Activated naive CD4-positive, alpha-beta T cell treated with anti-CD3 and anti-CD28 coated beads for 36 hours (primary cell): Measurements from ENCODE around the gene LZTS2. TPM values are rescaled to one million over a fixed set of nuclear protein-coding genes. Genes with fewer than 3 reads are reported as not detected.

Experiments
- CTCF ChIA-PET: fragments of 350-600 bp; sonication (Branson Sonifier 250); formaldehyde crosslinking; loops from one replicate; lab custom pipeline; 2021; ENCODE audit warnings: antibody characterized with exemption; lab: Charles Lee
- DNase-seq: peaks from one replicate; pipeline ENCODE4 v3.0.0-alpha.2; 2020
- H3K27ac Mint-ChIP-seq: one replicate; pipeline ENCODE4 v1.8.0; 2021; ENCODE audit warnings: mild to moderate bottlenecking, mixed read lengths
- H3K27me3 Mint-ChIP-seq: one replicate; pipeline ENCODE4 v1.8.0; 2021; ENCODE audit warnings: low read depth, mixed read lengths
- H3K36me3 Mint-ChIP-seq: one replicate; pipeline ENCODE4 v1.8.0; 2021; ENCODE audit warnings: low read depth, mixed read lengths
- H3K4me1 Mint-ChIP-seq: one replicate; pipeline ENCODE4 v1.8.0; 2021; ENCODE audit warnings: low read depth, mixed read lengths
- H3K4me3 Mint-ChIP-seq: one replicate; pipeline ENCODE4 v1.8.0; 2021; ENCODE audit warnings: mild to moderate bottlenecking, moderate library complexity, mixed read lengths
- H3K9me3 Mint-ChIP-seq: one replicate; pipeline ENCODE4 v1.8.0; 2021; ENCODE audit warnings: mixed read lengths
- intact Hi-C: fragments of 100-400 bp; cut with micrococcal nuclease; formaldehyde crosslinking; loops from one replicate; pipeline ENCODE4 v1.15.1; 2023
- total RNA-seq, 2 experiments: library from RNA; stranded (reverse); gene quantifications; one replicate each; pipeline ENCODE4 v1.2.3, GENCODE V29; 2021

The LZTS2 gene
- total RNA-seq, 2 experiments from 2014 or later: 8.3 to 8.9 TPM

DNA sequence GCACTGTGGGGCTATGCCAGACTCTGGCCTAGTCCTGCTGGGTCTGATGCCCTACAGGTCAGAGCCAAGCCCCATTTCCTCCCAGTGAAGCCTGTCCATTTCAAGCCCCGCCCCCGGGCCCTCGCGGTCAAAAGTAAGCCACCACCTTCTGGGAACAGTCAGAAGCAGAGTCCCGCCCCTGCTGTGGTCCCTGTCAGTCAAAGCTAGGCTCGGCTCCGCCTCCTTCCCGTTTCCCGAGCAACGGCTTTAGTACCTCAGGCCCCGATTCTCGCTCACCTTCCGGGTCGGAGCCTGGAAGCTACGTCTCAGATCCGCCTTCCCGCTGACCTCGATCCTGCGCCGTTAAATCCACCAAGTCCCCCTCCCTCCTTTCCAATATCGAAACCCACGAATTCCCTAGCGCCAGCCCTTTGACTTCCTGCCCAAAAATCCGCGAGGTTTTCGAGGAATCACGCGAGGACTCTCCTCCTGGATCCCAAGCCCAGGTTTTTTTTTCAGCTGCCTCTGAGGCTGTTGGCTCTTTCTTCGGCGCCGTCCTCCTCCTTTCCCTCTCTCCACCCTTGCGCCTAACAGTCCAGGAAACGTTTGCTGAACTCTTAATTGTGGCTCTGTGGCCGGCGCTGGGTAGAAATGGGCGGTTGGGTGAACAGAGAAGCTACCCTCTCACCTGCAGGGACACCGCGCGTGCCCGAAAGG, 43.2 kb downstream of the LZTS2 start:
- DNase-seq: peak; percentile 97
- Mint-ChIP-seq H3K4me3 (peak overlapping the region; percentile 91), H3K27ac (peak overlapping the region; percentile 74), H3K36me3 (peaks cover 2% of the 10 kb centered on the region), H3K4me1 (peaks cover 22% of the 10 kb centered on the region), H3K27me3 (peaks cover 17% of the 10 kb centered on the region), H3K9me3 (no peaks in the 10 kb centered on the region)
- CTCF ChIA-PET: interaction anchor here (0.5 to 16.3 kb wide), 17 partner anchors 8 to 817 kb away, joined by 3 to 326 read pairs (median 6); partner anchors contain the start of genes KAZALD1, PDZD7 and SFXN3
- intact Hi-C loops: loop anchor here (1.0 to 5.0 kb wide), 4 partner anchors 11 to 174 kb away; no protein-coding TSS in a partner anchor

- H3K27ac Mint-ChIP-seq: no peak overlapping the region
- H3K27me3 Mint-ChIP-seq: peaks cover 22% of the 10 kb centered on the region
- CTCF ChIA-PET: interaction anchor here (0.5 to 16.3 kb wide), 12 partner anchors 9 to 138 kb away, joined by 3 to 326 read pairs (median 13); partner anchors contain the start of genes KAZALD1, PDZD7 and SFXN3
- intact Hi-C loops: loop anchor here (5.0 kb wide), 1 partner anchor 174 kb away; no protein-coding TSS in a partner anchor
- peaks cover 24% of the 10 kb centered on the region for H3K4me1 Mint-ChIP-seq
- H3K36me3 Mint-ChIP-seq: peaks cover 2% of the 10 kb centered on the region
- DNase-seq: no peak
- H3K9me3 Mint-ChIP-seq: no peaks in the 10 kb centered on the region
- H3K4me3 Mint-ChIP-seq: peak overlapping the region; percentile 91
Measured at GRCh38 chr10:101043363-101043707, 43.7 kb downstream of the LZTS2 start.

DNA sequence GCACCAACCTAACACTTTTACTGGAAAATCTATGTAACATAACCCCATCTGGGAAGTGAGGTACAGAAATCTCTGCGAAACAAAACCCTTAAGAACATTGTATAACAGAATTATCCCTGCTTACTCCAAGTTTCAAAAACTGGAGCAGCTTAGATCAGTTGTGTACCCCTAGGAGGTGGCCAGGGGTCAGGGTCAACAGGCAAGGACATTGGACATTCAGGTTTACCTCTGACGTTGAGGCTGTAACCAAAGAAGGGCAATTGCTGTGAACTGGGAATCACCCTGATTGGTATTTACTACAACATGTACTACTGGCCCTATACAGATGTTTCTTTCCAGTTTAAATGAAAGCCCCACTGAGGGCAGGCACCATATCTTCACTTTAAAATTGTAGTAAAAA, 44.5 kb downstream of the LZTS2 start:
- Mint-ChIP-seq H3K36me3 (no peaks in the 10 kb centered on the region), H3K4me3 (no peak overlapping the region), H3K9me3 (no peaks in the 10 kb centered on the region), H3K27me3 (peaks cover 30% of the 10 kb centered on the region), H3K4me1 (peaks cover 27% of the 10 kb centered on the region), H3K27ac (no peak overlapping the region)
- CTCF ChIA-PET: interaction anchor here (1.1 to 16.3 kb wide), 8 partner anchors 8 to 98 kb away, joined by 3 to 326 read pairs (median 27); partner anchors contain the start of genes KAZALD1, PDZD7 and SFXN3
- intact Hi-C loops: loop anchor here (5.0 kb wide), 1 partner anchor 173 kb away; no protein-coding TSS in a partner anchor
- no peak for DNase-seq

DNA sequence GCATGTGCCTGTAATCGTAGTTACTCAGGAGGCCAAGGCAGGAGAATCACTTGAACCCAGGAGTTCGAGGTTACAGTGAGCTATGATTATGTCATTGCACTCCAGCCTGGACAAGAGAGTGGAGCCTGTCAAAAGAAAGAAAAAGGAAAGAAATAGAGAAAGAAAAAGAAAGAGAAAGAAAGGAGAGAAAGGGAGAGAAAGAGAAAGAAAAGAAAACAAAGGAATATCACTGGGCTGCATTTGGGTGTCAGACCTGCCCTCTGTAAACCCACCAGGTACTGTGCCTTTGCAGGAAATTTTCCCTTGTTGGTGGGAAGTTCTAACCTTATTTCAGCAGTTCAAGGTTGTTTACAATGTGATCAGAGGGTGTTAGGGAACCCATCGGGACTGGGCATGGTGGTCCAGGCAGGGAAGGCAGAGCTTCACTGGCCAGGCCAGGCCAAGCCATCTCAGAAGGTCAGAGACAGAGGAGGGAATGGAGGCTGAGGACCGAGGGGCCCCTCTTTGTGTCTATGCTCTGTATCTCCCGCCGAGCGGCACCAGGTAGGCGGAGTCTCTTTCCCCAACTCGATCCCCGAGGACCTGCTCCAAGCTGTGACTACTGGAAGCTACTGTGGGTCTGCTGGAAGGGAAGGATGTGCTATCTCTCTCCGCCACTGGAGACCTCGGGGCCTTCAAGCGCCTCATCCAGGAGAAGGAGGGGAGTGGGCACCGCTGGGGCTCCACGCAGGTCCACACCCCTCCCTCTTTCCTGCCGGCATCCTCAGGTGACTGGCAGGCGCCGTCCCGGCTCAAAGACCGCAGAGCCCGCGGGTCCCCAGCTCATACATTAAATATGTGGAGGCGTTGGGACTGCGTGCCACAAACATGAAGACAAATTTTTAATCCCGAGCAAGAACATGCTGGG, 47.0 kb downstream of the LZTS2 start:
- CTCF ChIA-PET: interaction anchor here (0.5 to 16.3 kb wide), 7 partner anchors 9 to 372 kb away, joined by 3 to 326 read pairs (median 4); partner anchors contain the start of gene KAZALD1
- no peak overlapping the region for H3K27ac Mint-ChIP-seq
- peaks cover 25% of the 10 kb centered on the region for H3K4me1 Mint-ChIP-seq
- H3K36me3 Mint-ChIP-seq: no peaks in the 10 kb centered on the region
- intact Hi-C loops: no loop called here
- DNase-seq: no peak
- H3K9me3 Mint-ChIP-seq: no peaks in the 10 kb centered on the region
- peaks cover 48% of the 10 kb centered on the region for H3K27me3 Mint-ChIP-seq
- H3K4me3 Mint-ChIP-seq: no peak overlapping the region

DNA sequence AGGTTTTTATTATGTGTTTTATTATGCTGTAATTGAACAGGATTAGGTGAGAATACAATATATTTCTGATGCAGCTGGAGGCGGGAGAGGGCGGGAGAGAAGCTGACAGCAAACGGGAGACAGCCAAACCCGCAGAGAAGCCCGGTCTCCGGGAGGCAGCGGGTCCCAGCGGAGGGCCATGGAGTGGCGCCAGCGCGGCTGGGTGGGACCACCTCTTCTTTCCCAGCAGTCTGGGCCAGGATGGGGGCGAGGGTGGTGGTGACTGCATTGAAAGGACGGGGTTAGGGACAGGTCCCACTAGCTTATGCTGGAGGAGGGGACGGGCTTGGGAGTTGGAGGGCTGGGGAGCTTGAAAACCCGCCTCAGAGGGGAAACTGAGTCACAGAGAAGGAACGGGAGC, 47.7 kb downstream of the LZTS2 start:
- intact Hi-C loops: no loop called here

GRCh38 chr10:101047961-101048892, 48.6 kb downstream of the LZTS2 start:
- H3K27ac Mint-ChIP-seq: no peak overlapping the region
- no peak for DNase-seq
- intact Hi-C loops: no loop called here
- H3K4me3 Mint-ChIP-seq: no peak overlapping the region
- H3K27me3 Mint-ChIP-seq: peaks cover 48% of the 10 kb centered on the region
- H3K4me1 Mint-ChIP-seq: peaks cover 13% of the 10 kb centered on the region
- CTCF ChIA-PET: interaction anchor here (1.2 to 16.3 kb wide), 3 partner anchors 15 to 94 kb away, joined by 5 to 326 read pairs (median 34); partner anchors contain the start of gene KAZALD1
- H3K9me3 Mint-ChIP-seq: no peaks in the 10 kb centered on the region
- H3K36me3 Mint-ChIP-seq: no peaks in the 10 kb centered on the region

More for the DNA sequence above, 47.7 kb downstream of the LZTS2 start:
- no peak for DNase-seq
- Mint-ChIP-seq H3K27me3 (peaks cover 48% of the 10 kb centered on the region), H3K9me3 (no peaks in the 10 kb centered on the region), H3K27ac (no peak overlapping the region), H3K4me1 (peaks cover 20% of the 10 kb centered on the region), H3K36me3 (no peaks in the 10 kb centered on the region), H3K4me3 (no peak overlapping the region)
- CTCF ChIA-PET: interaction anchor here (0.7 to 16.3 kb wide), 4 partner anchors 8 to 102 kb away, joined by 3 to 326 read pairs (median 5); partner anchors contain the start of gene KAZALD1

- DNase-seq: peak; percentile 81
- Mint-ChIP-seq H3K4me1 (peaks cover 9% of the 10 kb centered on the region), H3K9me3 (no peaks in the 10 kb centered on the region), H3K4me3 (no peak overlapping the region), H3K27ac (no peak overlapping the region), H3K36me3 (peaks cover 5% of the 10 kb centered on the region), H3K27me3 (peaks cover 48% of the 10 kb centered on the region)
- CTCF ChIA-PET: interaction anchor here (0.6 to 16.3 kb wide), 23 partner anchors 10 to 511 kb away, joined by 3 to 326 read pairs (median 5); partner anchors contain the start of genes KAZALD1, PDZD7 and SFXN3
- intact Hi-C loops: loop anchor here (1.0 kb wide), 2 partner anchors 9 to 18 kb away; no protein-coding TSS in a partner anchor
Measured at GRCh38 chr10:101050208-101051069, 50.8 kb downstream of the LZTS2 start.

DNA sequence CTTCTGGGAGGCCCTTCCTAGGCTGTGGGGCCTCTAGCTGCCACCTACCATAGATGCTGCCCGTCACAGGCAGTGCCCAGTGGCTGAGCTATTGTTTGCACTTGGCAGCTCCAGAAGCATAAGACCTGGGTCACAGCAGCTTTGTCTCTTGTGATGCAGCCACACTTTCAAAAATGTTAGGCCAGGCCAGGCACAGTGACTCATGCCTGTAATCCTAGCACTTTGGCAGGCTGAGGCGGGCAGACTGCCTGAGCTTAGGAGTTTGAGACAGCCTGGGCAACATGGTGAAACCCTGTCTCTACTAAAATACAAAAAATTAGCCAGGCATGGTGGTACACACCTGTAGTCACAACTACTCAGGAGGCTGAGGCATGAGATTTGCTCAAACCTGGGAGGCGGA, 52.7 kb downstream of the LZTS2 start:
- peaks cover 36% of the 10 kb centered on the region for H3K27me3 Mint-ChIP-seq
- intact Hi-C loops: no loop called here
- no peak overlapping the region for H3K27ac Mint-ChIP-seq
- peaks cover 9% of the 10 kb centered on the region for H3K4me1 Mint-ChIP-seq
- no peaks in the 10 kb centered on the region for H3K9me3 Mint-ChIP-seq
- H3K36me3 Mint-ChIP-seq: peaks cover 8% of the 10 kb centered on the region
- DNase-seq: no peak
- CTCF ChIA-PET: interaction anchor here (0.6 to 16.3 kb wide), 11 partner anchors 11 to 319 kb away, joined by 4 to 326 read pairs (median 8); partner anchors contain the start of gene KAZALD1
- H3K4me3 Mint-ChIP-seq: no peak overlapping the region

GRCh38 chr10:101053516-101053915, 53.9 kb downstream of the LZTS2 start:
- Mint-ChIP-seq H3K4me3 (no peak overlapping the region), H3K27ac (no peak overlapping the region), H3K9me3 (no peaks in the 10 kb centered on the region), H3K4me1 (peaks cover 8% of the 10 kb centered on the region), H3K27me3 (peaks cover 24% of the 10 kb centered on the region), H3K36me3 (peaks cover 8% of the 10 kb centered on the region)
- intact Hi-C loops: no loop called here
- CTCF ChIA-PET: interaction anchor here (5.2 to 16.3 kb wide), 2 partner anchors 10 to 13 kb away, joined by 63 to 326 read pairs; partner anchors contain the start of gene KAZALD1
- no peak for DNase-seq

GRCh38 chr10:101054351-101054750, 54.7 kb downstream of the LZTS2 start:
- H3K27ac Mint-ChIP-seq: no peak overlapping the region
- H3K4me3 Mint-ChIP-seq: no peak overlapping the region
- peaks cover 15% of the 10 kb centered on the region for H3K27me3 Mint-ChIP-seq
- no peak for DNase-seq
- H3K4me1 Mint-ChIP-seq: peaks cover 9% of the 10 kb centered on the region
- CTCF ChIA-PET: interaction anchor here (0.8 to 5.2 kb wide), 2 partner anchors 13 to 48 kb away, joined by 3 to 63 read pairs; no protein-coding TSS in a partner anchor
- H3K36me3 Mint-ChIP-seq: peaks cover 8% of the 10 kb centered on the region
- H3K9me3 Mint-ChIP-seq: no peaks in the 10 kb centered on the region
- intact Hi-C loops: no loop called here
